HG03558 (cell line): Measurements from ENCODE around the gene CDC42BPA.

Experiments used
- ATAC-seq: cut with Tn5 transposase; IDR thresholded peaks from one replicate; pipeline ENCODE4 v1.9.1; 2021; ENCODE audit warnings: moderate number of reproducible peaks; ENCODE audit not compliant: unreplicated experiment; ENCODE audit errors: extremely low read depth

CDC42BPA gene

DNA sequence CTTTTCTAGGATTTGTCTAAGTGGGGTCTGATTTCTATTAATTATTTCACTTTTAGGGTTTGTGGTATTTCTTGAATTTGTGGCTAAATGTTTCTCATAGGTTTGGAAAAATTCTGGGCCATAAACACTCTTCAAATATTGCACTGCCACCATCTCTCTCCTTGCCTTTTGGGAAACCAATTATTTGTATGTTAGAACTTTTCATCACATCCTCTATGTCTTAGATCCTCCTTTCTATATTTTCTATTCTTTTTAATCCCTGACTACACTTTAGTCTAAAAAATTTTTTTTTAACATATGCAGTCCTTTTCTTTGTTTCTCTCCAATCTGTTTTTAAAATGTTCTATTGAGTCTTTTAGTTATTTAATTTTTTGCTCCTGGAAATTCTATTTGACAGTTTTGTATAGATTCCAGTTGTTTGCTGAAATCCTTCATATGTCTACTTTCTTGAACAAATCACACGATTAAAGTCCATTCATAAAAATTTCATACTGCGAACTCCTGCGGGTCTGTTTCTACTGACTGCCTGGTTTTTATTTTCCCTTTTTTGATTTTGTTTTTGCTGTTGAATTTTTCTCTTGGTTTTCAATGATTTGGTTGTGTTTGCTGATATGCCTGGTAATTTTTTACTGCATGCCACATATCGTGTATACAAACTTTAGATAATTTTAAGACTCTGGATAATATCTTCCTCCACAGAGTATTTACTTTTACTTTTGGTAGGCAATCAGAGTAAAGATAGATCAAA, 235.1 kb downstream of the CDC42BPA start:
- ATAC-seq: no peak

DNA sequence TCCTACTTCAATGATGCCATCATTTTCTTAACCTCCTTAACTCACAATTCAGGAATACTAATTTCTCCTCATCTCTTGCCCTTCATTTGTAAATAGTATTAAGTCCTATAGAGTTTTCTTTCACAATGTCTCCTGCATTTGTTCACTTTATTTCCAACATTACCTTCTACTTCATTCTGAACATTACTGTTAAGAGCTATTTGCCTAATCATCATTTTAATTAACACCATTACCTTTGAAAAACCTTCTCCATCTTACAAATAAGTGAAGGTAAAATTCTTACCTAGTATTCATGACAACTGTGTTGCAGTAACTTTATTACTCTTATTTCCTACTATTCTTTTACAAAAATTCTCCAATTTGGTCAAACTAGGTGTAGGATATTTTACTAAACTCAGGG, 240.5 kb downstream of the CDC42BPA start:
- ATAC-seq: no peak

GRCh38 chr1:227073786-227074185, 244.5 kb downstream of the CDC42BPA start:
- no peak for ATAC-seq

DNA sequence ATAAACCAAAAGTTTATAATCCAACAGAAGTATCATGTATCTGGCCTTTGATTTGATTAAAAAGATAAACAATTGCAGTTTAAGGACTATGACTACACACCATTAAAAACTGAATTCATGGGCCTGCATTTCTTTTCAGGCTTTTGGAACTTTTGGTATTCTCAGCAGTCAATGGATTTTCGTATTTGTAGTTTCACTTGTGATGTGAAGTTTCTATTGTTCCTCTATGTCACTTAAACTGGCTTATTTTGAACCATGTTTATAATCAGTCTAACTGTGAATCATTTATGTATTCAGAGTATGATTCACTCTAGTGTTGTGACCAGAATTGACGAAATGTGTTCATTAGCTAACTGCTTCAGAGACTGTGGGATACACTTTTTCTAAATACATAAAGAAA, 245.3 kb downstream of the CDC42BPA start:
- no peak for ATAC-seq

GRCh38 chr1:227071895-227072587, 246.3 kb downstream of the CDC42BPA start:
- no peak for ATAC-seq

DNA sequence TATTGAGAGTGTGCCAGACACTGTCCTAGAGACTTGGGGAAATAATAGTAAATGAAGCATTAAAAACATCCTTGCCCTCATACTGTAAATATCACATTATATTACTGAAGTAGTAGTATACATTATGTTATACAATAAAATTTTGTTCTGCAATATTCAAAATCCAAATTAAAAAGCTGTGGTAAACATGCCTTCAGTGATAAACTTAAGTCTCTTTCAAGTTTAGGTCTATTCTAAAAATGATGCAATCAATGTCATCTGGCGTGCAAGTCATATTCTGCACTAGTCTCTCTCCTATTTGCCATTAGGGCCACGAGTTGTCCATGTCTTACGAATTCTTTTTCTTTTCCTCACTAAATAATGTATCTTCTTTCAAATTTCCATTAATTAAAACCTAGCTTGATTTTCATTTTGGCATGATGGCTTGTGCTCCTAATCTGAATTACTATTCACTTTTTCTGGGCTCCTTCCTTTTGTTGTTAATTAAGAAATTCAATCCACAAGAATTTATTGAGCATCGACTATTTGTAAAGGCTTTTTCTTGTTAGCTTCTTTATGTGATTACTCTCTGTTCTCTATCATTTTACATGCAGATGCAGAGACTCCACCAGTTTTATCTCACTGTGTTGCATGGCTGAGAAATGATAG, 247.5 kb downstream of the CDC42BPA start:
- ATAC-seq: no peak

- ATAC-seq: no peak
Measured at GRCh38 chr1:227069490-227069889, 248.8 kb downstream of the CDC42BPA start.

GRCh38 chr1:227068883-227069282, 249.4 kb downstream of the CDC42BPA start:
- ATAC-seq: no peak

DNA sequence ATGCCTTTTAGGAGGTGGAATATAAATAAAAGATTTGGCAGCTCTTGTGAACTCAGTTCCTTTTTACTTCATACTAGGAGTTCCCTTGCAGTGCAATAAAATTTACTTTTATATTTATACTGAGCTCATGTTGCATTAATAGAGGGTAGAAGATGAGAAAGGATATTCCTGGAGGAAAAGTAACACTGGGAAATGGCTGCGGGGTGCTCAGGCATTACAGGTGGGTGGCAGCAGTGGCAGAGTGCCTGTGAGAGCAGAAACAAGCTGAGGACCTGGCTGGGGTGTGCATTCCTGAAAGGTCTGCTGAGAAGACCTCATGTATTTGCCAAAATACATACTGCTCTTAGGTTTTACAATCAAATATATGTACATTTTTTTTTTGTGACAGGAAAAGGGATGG, 251.3 kb downstream of the CDC42BPA start:
- ATAC-seq: no peak

- ATAC-seq: no peak
Measured at GRCh38 chr1:227065311-227065710, 253.0 kb downstream of the CDC42BPA start.

GRCh38 chr1:227062306-227062705, 256.0 kb downstream of the CDC42BPA start:
- ATAC-seq: no peak

DNA sequence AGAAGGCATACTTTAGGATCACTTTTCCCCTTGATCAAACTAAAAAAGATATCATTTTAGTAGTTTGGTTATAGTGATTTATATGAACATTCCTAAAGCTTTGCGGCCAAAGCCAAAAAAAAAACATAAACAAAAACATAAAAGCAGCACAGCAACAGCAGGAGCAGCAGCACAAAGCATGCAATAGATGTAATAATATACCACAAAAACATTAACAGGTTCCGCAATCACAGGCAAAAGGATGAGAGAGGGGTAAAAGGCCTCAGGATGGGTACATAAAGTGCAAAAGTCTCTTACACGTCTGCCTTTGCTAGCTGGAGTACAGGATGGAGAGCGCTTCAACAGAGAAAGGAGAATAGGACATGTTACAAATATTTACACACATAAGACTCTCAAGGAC, 259.2 kb downstream of the CDC42BPA start:
- ATAC-seq: no peak

DNA sequence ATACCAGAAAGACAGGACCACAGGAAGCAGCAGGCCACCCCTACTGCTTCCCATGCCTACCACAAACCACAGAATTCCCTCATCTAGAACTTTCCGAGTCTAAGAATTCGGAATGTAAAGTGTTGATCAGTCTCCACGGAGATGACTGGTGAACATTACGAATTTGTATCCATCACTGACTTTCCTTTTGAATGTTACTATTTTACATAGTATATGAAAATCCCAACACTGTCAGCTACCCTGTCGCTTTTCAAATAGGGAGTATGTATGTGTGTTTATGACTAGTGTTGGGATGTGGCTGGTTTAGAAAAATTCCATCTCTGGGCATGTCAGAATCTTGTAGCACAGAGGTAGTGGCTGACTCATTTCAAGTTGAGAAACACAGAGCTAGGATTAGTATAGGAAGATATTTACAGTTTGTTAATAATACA, 260.0 kb downstream of the CDC42BPA start:
- no peak for ATAC-seq

DNA sequence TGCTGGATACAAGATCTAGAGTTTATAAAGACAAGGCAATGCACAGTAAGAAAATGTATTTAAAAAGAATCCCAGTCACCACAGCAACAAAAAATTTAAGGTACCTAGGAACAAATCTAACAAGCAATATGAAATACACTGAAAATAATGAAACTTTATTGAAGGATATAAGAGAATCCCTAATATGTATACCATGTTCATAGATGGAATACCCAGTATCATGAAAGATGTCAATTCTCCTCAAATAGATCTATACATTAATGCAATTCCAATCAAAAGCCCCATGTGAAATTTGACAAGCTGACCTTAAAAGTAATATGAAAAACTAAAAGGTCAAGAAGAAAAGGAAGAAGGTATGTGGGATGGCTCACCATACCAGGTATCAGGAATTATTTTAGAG, 269.0 kb downstream of the CDC42BPA start:
- ATAC-seq: no peak

- ATAC-seq: no peak
Measured at GRCh38 chr1:227043755-227044154, 274.5 kb downstream of the CDC42BPA start.

GRCh38 chr1:227042292-227042691, 276.0 kb downstream of the CDC42BPA start:
- ATAC-seq: no peak

GRCh38 chr1:227038401-227038800, 279.9 kb downstream of the CDC42BPA start:
- no peak for ATAC-seq

DNA sequence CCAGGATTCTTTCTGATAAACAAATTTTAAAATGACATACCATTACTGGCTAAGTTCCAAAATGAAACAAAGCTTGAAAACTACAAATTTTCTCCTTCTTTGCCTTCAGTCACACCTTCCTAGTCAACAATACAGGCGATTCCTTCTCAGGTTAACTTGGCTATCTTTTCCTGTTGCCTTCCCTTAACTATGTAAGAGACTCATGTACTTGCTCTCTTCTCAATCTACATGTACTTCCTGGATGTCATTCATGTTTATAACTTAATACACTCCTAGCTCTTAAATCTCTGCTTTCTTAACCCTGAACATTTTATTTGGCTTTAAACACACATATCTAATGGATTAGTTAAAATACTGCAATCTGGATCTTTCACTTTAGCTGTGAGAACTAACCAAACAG, 281.2 kb downstream of the CDC42BPA start:
- no peak for ATAC-seq

GRCh38 chr1:227035316-227035715, 283.0 kb downstream of the CDC42BPA start:
- ATAC-seq: no peak

- ATAC-seq: no peak
Measured at GRCh38 chr1:227033880-227034279, 284.4 kb downstream of the CDC42BPA start.

DNA sequence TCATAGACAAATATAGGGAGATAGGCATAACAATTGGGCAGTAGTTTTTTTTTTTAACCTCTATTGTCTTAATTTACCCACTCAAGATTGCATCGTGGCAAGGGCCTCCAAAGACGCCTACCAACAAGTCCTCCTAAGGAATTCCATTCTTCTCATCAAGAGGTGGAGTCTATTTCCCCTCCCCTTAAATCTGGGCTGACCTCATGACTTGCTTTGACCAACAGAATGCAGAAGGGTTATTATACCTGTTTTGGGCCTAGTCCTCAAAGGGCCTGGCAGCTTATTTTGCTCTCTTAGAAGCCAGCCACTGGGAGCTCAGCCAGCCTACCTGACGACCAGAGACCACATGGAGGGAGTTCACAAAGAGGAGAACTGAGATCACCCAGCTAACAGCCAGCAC, 285.9 kb downstream of the CDC42BPA start:
- ATAC-seq: no peak
